GM19452 (cell line): ENCODE measurements around the gene KIF18A.

ENCODE experiments used
- ATAC-seq: cut with Tn5 transposase; IDR thresholded peaks from one replicate; pipeline ENCODE4 v1.9.1; 2021; ENCODE audit not compliant: unreplicated experiment

Gene KIF18A

GRCh38 chr11:28048812-28049211 is 59.1 kb downstream of the KIF18A start:
- ATAC-seq: no peak

GRCh38 chr11:28043930-28044709 is 63.8 kb downstream of the KIF18A start:
- ATAC-seq: no peak

- no peak for ATAC-seq
These were observed 67.6 kb downstream of the KIF18A start for GRCh38 chr11:28040384-28040783.

- ATAC-seq: no peak
These were observed 69.2 kb downstream of the KIF18A start for GRCh38 chr11:28038775-28039174.

- peak; percentile 82 for ATAC-seq
These were observed 81.2 kb downstream of the KIF18A start for GRCh38 chr11:28026634-28027290.

GRCh38 chr11:28017816-28018215 is 90.1 kb downstream of the KIF18A start:
- ATAC-seq: no peak

GRCh38 chr11:28011813-28012212 is 96.1 kb downstream of the KIF18A start:
- ATAC-seq: no peak

GRCh38 chr11:28009996-28010395 is 98.0 kb downstream of the KIF18A start:
- ATAC-seq: no peak

- no peak for ATAC-seq
These were observed 98.6 kb downstream of the KIF18A start for GRCh38 chr11:28009388-28009787.

- no peak for ATAC-seq
These were observed 104.3 kb downstream of the KIF18A start for GRCh38 chr11:28003615-28004014.

- no peak for ATAC-seq
These were observed 109.4 kb downstream of the KIF18A start for GRCh38 chr11:27998552-27998951.

GRCh38 chr11:27997344-27997743 is 110.6 kb downstream of the KIF18A start:
- no peak for ATAC-seq

GRCh38 chr11:27996066-27996465 is 111.9 kb downstream of the KIF18A start:
- no peak for ATAC-seq

GRCh38 chr11:27995083-27995482 is 112.9 kb downstream of the KIF18A start:
- no peak for ATAC-seq

- no peak for ATAC-seq
These were observed 116.2 kb downstream of the KIF18A start for GRCh38 chr11:27991736-27992135.

- no peak for ATAC-seq
These were observed 130.4 kb downstream of the KIF18A start for GRCh38 chr11:27977527-27977926.

GRCh38 chr11:27977031-27977430 is 130.9 kb downstream of the KIF18A start:
- ATAC-seq: no peak

GRCh38 chr11:27976262-27976661 is 131.7 kb downstream of the KIF18A start:
- no peak for ATAC-seq

- no peak for ATAC-seq
These were observed 134.0 kb downstream of the KIF18A start for GRCh38 chr11:27973851-27974536.

- no peak for ATAC-seq
These were observed 135.3 kb downstream of the KIF18A start for GRCh38 chr11:27972522-27973170.

- no peak for ATAC-seq
These were observed 136.8 kb downstream of the KIF18A start for GRCh38 chr11:27971171-27971570.
